Kidney (tissue), 14 donors: Measurements from ENCODE around the gene KLHDC3. TPM values are rescaled to one million over a fixed set of nuclear protein-coding genes. Genes with fewer than 3 reads are reported as not detected.
A peak's percentile ranks its signal among the peaks of the same experiment; 100 is the strongest.

Source experiments
- DNase-seq, 5 donors: peaks; one replicate each; pipeline ENCODE4 v3.0.0-alpha.2; 2013 to 2020
- FAIRE-seq: peaks from 2 replicates; lab custom pipeline; 2012; peaks lifted over from hg19 to GRCh38; lab: Jason Lieb, UNC
- H3K27ac ChIP-seq, 2 donors: one replicate each; pipeline ENCODE4 v1.7.0; 2013; ENCODE audit warnings: low read depth in 2 of 2, low read length in 2 of 2, inconsistent platforms in 1 of 2
- H3K27me3 ChIP-seq: one replicate; pipeline ENCODE4 v1.7.1; 2013; ENCODE audit warnings: low read length, inconsistent platforms; ENCODE audit not compliant: control insufficient read depth, insufficient read depth
- H3K36me3 ChIP-seq, 3 donors: one replicate each; pipeline versions ENCODE4 v1.7.0 to v1.7.1; 2013; ENCODE audit warnings: low read length in 3 of 3, control low read depth in 1 of 3, inconsistent platforms in 1 of 3; ENCODE audit not compliant: insufficient read depth in 3 of 3, control insufficient read depth in 2 of 3
- H3K4me1 ChIP-seq, 3 donors: one replicate each; pipeline versions ENCODE4 v1.7.0 to v1.7.1; 2013; ENCODE audit warnings: low read length in 3 of 3, inconsistent platforms in 1 of 3, low read depth in 1 of 3; ENCODE audit not compliant: control insufficient read depth in 2 of 3, insufficient read depth in 2 of 3
- H3K4me3 ChIP-seq, 3 donors: one replicate each; pipeline versions ENCODE4 v1.7.0 to v1.8.1; 2013; ENCODE audit warnings: low read length in 3 of 3, control low read depth in 1 of 3, inconsistent platforms in 1 of 3
- H3K9ac ChIP-seq, 3 donors: one replicate each; pipeline versions ENCODE4 v1.7.0 to v1.7.1; 2013; ENCODE audit warnings: low read length in 3 of 3, control low read depth in 1 of 3, inconsistent platforms in 1 of 3
- H3K9me3 ChIP-seq, 3 donors: one replicate each; pipeline versions ENCODE4 v1.7.0 to v1.7.1; 2013; ENCODE audit warnings: low read length in 3 of 3, control low read depth in 1 of 3, inconsistent platforms in 1 of 3; ENCODE audit not compliant: control insufficient read depth in 2 of 3, insufficient read depth in 1 of 3
- CTCF ChIP-seq: IDR thresholded peaks from 3 replicates; pipeline ENCODE4 v1.5.1; 2012; ENCODE audit warnings: mild to moderate bottlenecking, moderate library complexity, borderline replicate concordance; ENCODE audit not compliant: insufficient read depth; ENCODE audit errors: extremely low read depth
- intact Hi-C: fragments of 100-400 bp; cut with DNase I; formaldehyde crosslinking; loops from one replicate; pipeline ENCODE4 v1.11.1; 2022
- polyA plus RNA-seq: library from polyadenylated mRNA; stranded (reverse); fragments of 350-450 nt; fragmentation: Illumina TruSeq; extraction: RNeasy Lipid Tissue Mini Kit (QIAGEN cat#74804); gene quantifications from one replicate; pipeline ENCODE4 v1.2.3, GENCODE V29; 2014; ENCODE audit warnings: low read depth, low replicate concordance; ENCODE audit not compliant: insufficient read depth
- total RNA-seq: library from RNA; stranded (reverse); fragmentation: NEBNext Ultra II Directional; extraction: Animal tissue kit (Norgen Biotek cat#: 25700); gene quantifications from one replicate; pipeline ENCODE4 v1.2.1, GENCODE V29; 2021
- donor health status: control.
- donor health status: control.
- donor health status: control.
- donor health status: control.
- donor health status: control.
- donor health status: DM: yes; HTN: yes; CAD: no.
- donor health status: Normal renal cell carcinoma (clear cell type).

The KLHDC3 gene
- total and polyA plus RNA-seq, 2 donors from 2014 or later, result 52.6 to 90.0 TPM

GRCh38 chr6:42979523-42980177 is 34.4 kb upstream of the KLHDC3 start:
- Histone ChIP-seq H3K9ac (peak overlapping the region; percentile 83 to 95 (median 94)), H3K27me3 (no peaks in the 10 kb centered on the region), H3K27ac (peak overlapping the region; percentile 76 to 78), H3K4me1 (peaks cover 0 to 17% (median 6%) of the 10 kb centered on the region in 3 donors), H3K36me3 (no peaks in the 10 kb centered on the region), H3K4me3 (peak overlapping the region; percentile 94 to 99 (median 97)), H3K9me3 (no peaks in the 10 kb centered on the region)
- intact Hi-C loops, result no loop called here
- TF ChIP-seq CTCF, result no peak
- no peak for FAIRE-seq
- DNase-seq, result no peak

GRCh38 chr6:42981836-42982235 is 32.2 kb upstream of the KLHDC3 start:
- FAIRE-seq, result no peak
- no peaks in the 10 kb centered on the region for H3K36me3 ChIP-seq
- intact Hi-C loops, result no loop called here
- no peaks in the 10 kb centered on the region for H3K9me3 ChIP-seq
- no peaks in the 10 kb centered on the region for H3K27me3 ChIP-seq
- H3K27ac ChIP-seq, result no peak overlapping the region
- peaks cover 2 to 28% (median 10%) of the 10 kb centered on the region in 3 donors for H3K4me1 ChIP-seq
- no peak overlapping the region for H3K9ac ChIP-seq
- no peak for DNase-seq
- TF ChIP-seq CTCF, result no peak
- no peak overlapping the region for H3K4me3 ChIP-seq

GRCh38 chr6:42984001-42984923 is 29.8 kb upstream of the KLHDC3 start, which contains the start of gene PPP2R5D:
TSS of gene PPP2R5D (plus strand) at chr6:42984570. CDS start at chr6:42984678, 108 bp downstream.
- Histone ChIP-seq H3K27me3 (no peaks in the 10 kb centered on the region), H3K4me1 (peaks cover 2 to 22% (median 7%) of the 10 kb centered on the region in 3 donors), H3K27ac (peak within 1 kb of the TSS; percentile 46 to 77), H3K36me3 (peaks cover 0 to 2% (median 0%) of the 10 kb centered on the region in 3 donors), H3K4me3 (peak within 1 kb of the TSS; percentile 73 to 85 (median 83)), H3K9me3 (no peaks in the 10 kb centered on the region), H3K9ac (peak within 1 kb of the TSS; percentile 30 to 83 (median 69))
- FAIRE-seq (peak; percentile 92), DNase-seq (peak; percentile 98 to 100 (median 99))
- intact Hi-C loops, result no loop called here
- no peak for TF ChIP-seq CTCF
